Sigmoid colon (tissue), 7 donors: ENCODE results near the gene STOX1. TPM values are rescaled to one million over a fixed set of nuclear protein-coding genes. Genes with fewer than 3 reads are reported as not detected.
A peak's percentile ranks its signal among the peaks of the same experiment; 100 is the strongest.
"Not testable (repeated sequence)": the region's sequence is repeated elsewhere in the genome, so short reads cannot be mapped to it uniquely, and the experiment has no call there.

ENCODE experiments used
- DNase-seq: peaks from one replicate; pipeline ENCODE4 v3.0.0-alpha.2; 2019
- H3K27ac ChIP-seq, 4 donors: fragments of 200-600 bp; sonication (generic); one replicate each; pipeline ENCODE4 v1.5.1; 2016 to 2019; ENCODE audit warnings: mild to moderate bottlenecking in 1 of 4
- H3K27me3 ChIP-seq, 3 donors: fragments of 200-600 bp; sonication (generic); one replicate each; pipeline ENCODE4 v1.5.1; 2019; ENCODE audit warnings: mild to moderate bottlenecking in 1 of 3
- H3K36me3 ChIP-seq, 4 donors: fragments of 200-600 bp; sonication (generic); one replicate each; pipeline ENCODE4 v1.5.1; 2016 to 2019
- H3K4me1 ChIP-seq, 4 donors: fragments of 200-600 bp; sonication (generic); one replicate each; pipeline ENCODE4 v1.5.1; 2017 to 2019
- H3K4me3 ChIP-seq, 4 donors: fragments of 200-600 bp; sonication (generic); one replicate each; pipeline ENCODE4 v1.5.1; 2017 to 2019; ENCODE audit warnings: mild to moderate bottlenecking in 2 of 4, moderate library complexity in 1 of 4
- H3K9me3 ChIP-seq, 4 donors: fragments of 200-600 bp in 3 of 4; sonication (generic) in 3 of 4; one replicate each; pipeline versions ENCODE4 v1.5.1 to v1.6.1; 2013 to 2019
- CTCF ChIP-seq, 4 experiments: fragments of 450-650 bp in 3 of 4; fragments of 200-600 bp in 1 of 4; IDR thresholded peaks; one replicate each; pipeline ENCODE4 v1.5.1; 2016 to 2019; ENCODE audit warnings: antibody characterized with exemption in 4 of 4, mild to moderate bottlenecking in 3 of 4, moderate library complexity in 2 of 4
- EP300 ChIP-seq, 4 donors: sonication (generic); formaldehyde crosslinking; IDR thresholded peaks; one replicate each; pipeline ENCODE4 v1.6.1; 2017; ENCODE audit warnings: antibody characterized with exemption in 4 of 4
- POLR2A ChIP-seq, 2 donors: fragments of 450-650 bp; IDR thresholded peaks; one replicate each; pipeline ENCODE4 v1.6.1; 2016; ENCODE audit warnings: antibody characterized with exemption in 2 of 2, mild to moderate bottlenecking in 2 of 2, moderate library complexity in 2 of 2
- POLR2AphosphoS5 ChIP-seq, 4 donors: sonication (generic); formaldehyde crosslinking; IDR thresholded peaks; one replicate each; pipeline ENCODE4 v1.6.1; 2017; ENCODE audit warnings: antibody characterized with exemption in 4 of 4
- WGBS, 2 donors: extraction: QIAGEN DNeasy Blood & Tissue Kit; methylation state at CpG; one replicate each; pipeline ENCODE4 v1.1.7; 2013; 5-methylcytosine and 5-hydroxymethylcytosine counted together
- intact Hi-C: fragments of 100-400 bp; cut with DNase I; formaldehyde crosslinking; loops from one replicate; pipeline ENCODE4 v1.15.1; 2023
- polyA plus RNA-seq, 3 donors: library from polyadenylated mRNA; stranded (reverse); fragments of 200-250 nt; gene quantifications; one replicate each; pipeline ENCODE4 v1.2.3, GENCODE V29; 2013
- total RNA-seq, 4 donors: library from RNA; depleted of rRNA; stranded (reverse); fragments of >200 nt; gene quantifications; one replicate each; pipeline ENCODE4 v1.1.0, GENCODE V29; 2016
- donor health status: healthy with polysubstance abuse.
- donor health status: Bipolar disorder and iron deficiency.
- donor health status: healthy.

STOX1 gene
- total and polyA plus RNA-seq, 7 donors: 0.41 to 2.9 (median 1.3) TPM; not detected in 1

- Histone ChIP-seq H3K4me1 (no peaks in the 10 kb centered on the region), H3K27ac (no peak overlapping the region), H3K36me3 (no peaks in the 10 kb centered on the region), H3K4me3 (no peak overlapping the region), H3K27me3 (no peaks in the 10 kb centered on the region), H3K9me3 (peaks cover 0 to 8% (median 2%) of the 10 kb centered on the region in 4 donors)
- 94% methylated on average over 1 of the region's 1 CpG for WGBS, 2 donors
- no peak for TF ChIP-seq EP300 (IDR thresholded peaks at IDR 0.05)
- TF ChIP-seq POLR2AphosphoS5 (IDR thresholded peaks at IDR 0.05): no peak
- TF ChIP-seq CTCF (IDR thresholded peaks at IDR 0.05): no peak
- no peak for TF ChIP-seq POLR2A (IDR thresholded peaks at IDR 0.05)
- intact Hi-C loops: no loop called here
- no peak for DNase-seq
Measured at GRCh38 chr10:68864611-68865010, 37.3 kb downstream of the STOX1 start.

DNA sequence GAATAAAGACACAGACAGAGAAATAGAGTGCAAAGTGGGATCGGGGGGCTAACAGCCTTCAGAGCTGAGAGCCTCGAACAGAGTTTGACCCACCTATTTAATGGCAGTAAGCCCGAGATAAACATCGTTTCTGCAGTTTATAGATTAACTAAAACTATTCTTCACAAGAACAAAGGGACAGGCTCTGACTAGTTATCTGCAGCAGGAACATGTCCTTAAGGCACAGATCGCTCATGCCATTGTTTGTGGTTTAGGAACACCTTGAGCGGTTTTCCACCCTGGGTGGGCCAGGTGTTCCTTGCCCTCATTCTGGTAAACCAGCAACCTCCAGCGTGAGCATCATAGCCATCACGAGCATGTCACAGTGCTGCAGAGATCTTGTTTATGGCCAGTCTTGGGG is 40.8 kb downstream of the STOX1 start:
- H3K4me3 ChIP-seq, H3K27me3 ChIP-seq, H3K27ac ChIP-seq, H3K9me3 ChIP-seq, intact Hi-C loops, H3K36me3 ChIP-seq, DNase-seq: not testable (repeated sequence)
- WGBS, 2 donors: 93 to 96% methylated on average over 8 of the region's 8 CpGs
- H3K4me1 ChIP-seq: peaks cover 0 to 14% (median 11%) of the 10 kb centered on the region in 4 donors

- Histone ChIP-seq H3K9me3 (no peaks in the 10 kb centered on the region), H3K36me3 (no peaks in the 10 kb centered on the region), H3K27ac (peak overlapping the region in 1 of 4 donors; percentile 9), H3K4me3 (no peak overlapping the region), H3K27me3 (no peaks in the 10 kb centered on the region), H3K4me1 (peaks cover 0 to 14% (median 11%) of the 10 kb centered on the region in 4 donors)
- DNase-seq: no peak
- intact Hi-C loops: no loop called here
- WGBS, 2 donors: 73 to 94% methylated on average over 2 of the region's 2 CpGs
- TF ChIP-seq POLR2AphosphoS5 (IDR thresholded peaks at IDR 0.05): no peak
- no peak for TF ChIP-seq POLR2A (IDR thresholded peaks at IDR 0.05)
- TF ChIP-seq CTCF (IDR thresholded peaks at IDR 0.05): no peak
- no peak for TF ChIP-seq EP300 (IDR thresholded peaks at IDR 0.05)
Measured at GRCh38 chr10:68869623-68870022, 42.3 kb downstream of the STOX1 start.

GRCh38 chr10:68870061-68870460 is 42.7 kb downstream of the STOX1 start:
- Histone ChIP-seq H3K9me3 (no peaks in the 10 kb centered on the region), H3K4me3 (no peak overlapping the region), H3K36me3 (no peaks in the 10 kb centered on the region), H3K27me3 (no peaks in the 10 kb centered on the region), H3K27ac (peak overlapping the region in 1 of 4 donors; percentile 77), H3K4me1 (peaks cover 0 to 14% (median 11%) of the 10 kb centered on the region in 4 donors)
- intact Hi-C loops: no loop called here
- no peak for TF ChIP-seq CTCF (IDR thresholded peaks at IDR 0.05)
- TF ChIP-seq POLR2A (IDR thresholded peaks at IDR 0.05): no peak
- no peak for TF ChIP-seq POLR2AphosphoS5 (IDR thresholded peaks at IDR 0.05)
- no peak for TF ChIP-seq EP300 (IDR thresholded peaks at IDR 0.05)
- WGBS, 2 donors: 92 to 93% methylated on average over 2 of the region's 2 CpGs
- no peak for DNase-seq

DNA sequence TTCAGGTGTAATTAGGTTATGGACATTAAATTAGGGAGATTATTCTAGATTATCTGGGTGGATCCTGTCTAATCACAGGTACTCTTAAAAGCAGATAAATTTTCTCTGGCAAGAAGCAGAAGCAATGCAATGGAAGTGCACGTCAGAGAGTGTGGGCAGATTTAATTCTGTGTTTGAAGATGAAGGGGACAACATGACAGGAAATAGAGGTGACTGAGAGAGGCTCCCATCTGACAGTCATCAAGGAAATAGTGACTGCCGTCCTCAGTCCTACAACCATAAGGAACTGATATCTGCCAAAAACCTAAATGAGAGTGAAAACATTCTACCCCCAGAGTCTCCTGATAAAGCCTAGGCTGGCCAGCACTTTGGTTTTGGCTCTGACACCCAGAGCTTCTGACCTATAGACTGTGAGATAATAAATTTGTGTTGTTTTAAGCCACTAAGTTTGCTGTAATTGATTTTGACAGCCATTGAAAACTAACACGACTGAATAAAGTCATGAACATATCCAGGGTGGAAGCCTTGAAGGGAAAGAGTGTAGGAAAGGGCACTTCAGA is 43.3 kb downstream of the STOX1 start:
- TF ChIP-seq CTCF (IDR thresholded peaks at IDR 0.05) (no peak), POLR2AphosphoS5 (IDR thresholded peaks at IDR 0.05) (no peak), POLR2A (IDR thresholded peaks at IDR 0.05) (no peak), EP300 (IDR thresholded peaks at IDR 0.05) (no peak)
- Histone ChIP-seq H3K27me3 (no peaks in the 10 kb centered on the region), H3K27ac (peak overlapping the region in 2 of 4 donors; percentile 43 to 77), H3K9me3 (no peaks in the 10 kb centered on the region), H3K4me3 (no peak overlapping the region), H3K36me3 (no peaks in the 10 kb centered on the region), H3K4me1 (peaks cover 0 to 14% (median 11%) of the 10 kb centered on the region in 4 donors)
- 58 to 64% methylated on average over 3 of the region's 3 CpGs for WGBS, 2 donors
- no peak for DNase-seq
- intact Hi-C loops: no loop called here
